DMS153 treated with DMSO at 0.1 percent for 48 hours (cell line): ENCODE data around the gene CDCA4.

ENCODE experiments used
- DNase-seq: peaks from one replicate; lab custom pipeline; 2025; ENCODE audit not compliant: unreplicated experiment; lab: John Stamatoyannopoulos, UW

The CDCA4 gene

DNA sequence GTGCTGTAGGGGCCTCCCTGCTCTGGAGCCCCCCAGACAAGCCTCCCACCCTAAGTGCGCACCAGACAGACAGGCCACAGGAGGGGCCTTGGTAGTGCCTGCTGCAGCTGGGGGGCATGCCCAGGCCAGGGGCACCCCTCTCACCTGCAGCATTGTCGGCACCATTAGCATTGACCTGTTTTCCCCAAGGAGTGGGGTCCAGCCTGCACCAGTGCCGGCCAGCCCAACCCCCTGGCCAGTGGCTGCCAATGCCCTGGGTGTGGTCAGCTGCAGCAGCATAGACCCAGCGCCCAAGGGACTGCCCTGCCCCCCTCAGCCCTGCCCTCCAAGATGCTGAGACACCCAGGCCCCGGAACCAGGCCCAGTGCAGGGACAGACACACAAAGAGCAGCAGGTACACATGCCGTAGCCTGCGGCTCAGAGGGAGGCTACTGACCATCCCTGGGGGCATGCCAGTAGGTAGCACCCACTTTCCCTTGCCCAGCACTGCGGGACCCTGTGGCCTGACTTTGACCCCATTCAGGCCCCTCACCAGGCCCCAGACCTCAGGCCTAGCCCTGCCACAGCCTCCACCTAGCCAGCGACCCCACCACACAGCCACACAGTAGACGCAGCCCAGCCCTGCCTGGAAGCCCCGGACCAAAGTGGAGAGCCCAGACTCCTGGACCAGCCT is 43.7 kb downstream of the CDCA4 start:
- DNase-seq = no peak

- DNase-seq = peak; percentile 32
These were observed 44.5 kb downstream of the CDCA4 start for GRCh38 chr14:104976198-104977007.

DNA sequence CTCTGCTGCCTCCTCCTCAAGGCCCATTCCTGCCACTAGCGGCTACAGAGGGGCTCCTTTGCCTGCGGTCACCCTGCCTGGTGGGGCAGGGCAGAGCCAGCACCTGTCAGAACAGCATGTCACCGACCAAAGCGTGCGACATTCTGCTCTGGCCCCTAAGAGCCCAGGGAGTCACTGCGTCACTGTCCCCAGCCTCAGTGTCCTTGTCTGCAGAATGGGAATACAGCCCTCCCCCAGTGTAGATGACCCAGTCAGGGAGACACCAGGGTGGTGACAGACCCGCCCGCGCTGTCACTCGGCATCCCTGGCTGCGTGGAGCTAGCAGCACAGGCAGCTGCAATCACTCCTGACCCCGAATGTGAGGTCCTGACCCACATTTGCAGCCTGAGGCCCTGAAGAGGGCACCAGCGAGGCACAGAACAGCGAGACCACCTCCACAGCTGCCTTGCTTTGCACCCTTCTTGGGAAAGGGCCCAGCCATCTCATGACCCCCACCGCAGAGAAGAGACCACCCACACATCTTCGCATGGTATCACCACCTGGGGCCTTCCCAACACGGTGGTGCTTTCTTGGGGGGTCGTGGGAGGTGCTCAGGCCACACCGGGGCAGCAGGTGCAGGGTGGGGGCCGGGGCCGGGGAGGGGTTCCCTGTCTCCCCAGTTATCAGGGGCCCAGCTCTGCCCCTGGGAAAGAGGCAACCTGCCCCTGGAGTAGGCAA is 45.2 kb downstream of the CDCA4 start:
- no peak for DNase-seq

DNA sequence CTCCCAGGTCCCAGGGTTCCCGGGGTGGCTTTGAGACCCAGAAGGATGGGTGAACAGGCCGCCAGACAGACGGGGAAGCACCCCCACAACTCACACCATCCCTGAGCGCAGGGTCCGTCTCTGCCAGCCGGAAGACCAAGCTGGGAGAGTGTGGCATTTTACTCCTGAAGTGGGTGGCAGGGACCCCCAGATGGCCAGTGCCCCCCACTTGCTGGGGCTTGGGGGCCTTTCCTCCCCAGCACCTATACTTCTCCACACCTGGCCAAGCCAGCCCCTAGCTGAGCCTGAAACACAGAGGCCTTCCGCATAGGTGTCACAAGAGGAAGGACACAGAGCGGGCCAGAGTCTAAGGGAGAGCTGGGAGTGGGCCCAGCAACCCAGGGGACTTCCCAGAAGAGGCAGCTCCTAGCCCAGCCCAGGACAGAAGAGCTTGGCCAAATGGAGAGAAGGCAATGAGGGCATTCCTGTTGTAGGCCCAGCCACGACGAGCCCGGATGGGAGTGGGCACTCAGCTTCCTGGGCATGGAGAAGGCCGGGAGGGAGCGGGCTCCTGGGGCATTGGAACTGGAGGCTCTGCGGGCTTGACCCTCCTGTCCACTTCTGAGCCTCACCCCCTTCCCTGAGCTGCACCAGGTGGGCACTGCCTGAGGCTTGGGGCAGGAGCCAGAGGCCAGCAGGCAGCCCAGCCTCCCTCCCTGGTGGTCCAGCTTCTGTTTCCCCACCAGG is 46.1 kb downstream of the CDCA4 start:
- DNase-seq = no peak

GRCh38 chr14:104974146-104974541 is 46.7 kb downstream of the CDCA4 start:
- DNase-seq = no peak

DNA sequence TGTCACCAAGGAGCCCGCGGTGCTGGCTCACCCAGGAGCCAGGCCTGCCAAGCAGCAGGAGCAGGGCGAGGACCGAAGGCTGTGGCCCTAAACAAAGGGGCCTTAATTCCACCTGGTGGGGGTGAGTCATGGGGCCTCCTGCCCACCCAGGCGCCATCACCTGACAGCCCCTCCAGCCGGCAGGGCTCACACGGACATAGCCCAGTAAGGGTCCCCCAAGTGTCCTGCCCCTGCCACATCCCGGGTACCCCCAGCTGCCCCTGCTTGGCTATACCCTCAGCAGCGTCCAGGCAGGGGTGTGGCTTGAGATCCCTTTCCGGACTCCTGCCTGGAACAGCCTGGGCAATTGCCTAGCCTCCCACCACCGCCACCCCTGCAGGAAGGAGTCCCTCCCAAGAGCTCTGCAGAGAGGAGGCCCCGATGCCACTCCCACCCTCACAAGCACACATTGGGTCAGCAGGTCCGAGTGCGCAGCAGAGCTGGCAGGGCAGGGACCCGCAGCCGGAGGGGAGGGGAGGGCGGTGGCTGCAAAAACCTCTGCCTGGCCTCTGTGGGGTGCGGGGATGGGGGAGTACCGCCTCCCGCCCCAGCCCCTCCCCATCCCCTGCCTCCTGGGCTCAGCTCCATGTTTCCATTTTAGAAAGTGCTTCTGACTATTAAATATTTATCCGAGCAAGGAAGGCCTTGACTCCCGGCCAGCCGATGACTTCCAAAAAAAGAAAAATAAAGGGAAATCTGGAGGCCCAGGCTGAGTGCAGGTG is 47.3 kb downstream of the CDCA4 start:
- no peak for DNase-seq

DNA sequence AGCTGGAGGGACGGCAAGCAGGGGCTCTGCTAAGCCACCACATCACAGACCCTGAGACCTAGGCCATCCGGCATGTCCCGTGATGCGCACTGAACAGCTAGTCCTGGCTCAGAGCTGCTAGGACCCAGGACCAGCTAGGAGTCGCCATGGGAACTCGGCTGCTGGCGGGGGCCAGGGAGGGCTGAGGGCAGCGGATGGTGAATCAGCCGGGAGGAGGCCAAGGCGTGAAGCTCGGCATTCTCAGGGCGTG is 47.8 kb downstream of the CDCA4 start:
- DNase-seq = no peak

DNA sequence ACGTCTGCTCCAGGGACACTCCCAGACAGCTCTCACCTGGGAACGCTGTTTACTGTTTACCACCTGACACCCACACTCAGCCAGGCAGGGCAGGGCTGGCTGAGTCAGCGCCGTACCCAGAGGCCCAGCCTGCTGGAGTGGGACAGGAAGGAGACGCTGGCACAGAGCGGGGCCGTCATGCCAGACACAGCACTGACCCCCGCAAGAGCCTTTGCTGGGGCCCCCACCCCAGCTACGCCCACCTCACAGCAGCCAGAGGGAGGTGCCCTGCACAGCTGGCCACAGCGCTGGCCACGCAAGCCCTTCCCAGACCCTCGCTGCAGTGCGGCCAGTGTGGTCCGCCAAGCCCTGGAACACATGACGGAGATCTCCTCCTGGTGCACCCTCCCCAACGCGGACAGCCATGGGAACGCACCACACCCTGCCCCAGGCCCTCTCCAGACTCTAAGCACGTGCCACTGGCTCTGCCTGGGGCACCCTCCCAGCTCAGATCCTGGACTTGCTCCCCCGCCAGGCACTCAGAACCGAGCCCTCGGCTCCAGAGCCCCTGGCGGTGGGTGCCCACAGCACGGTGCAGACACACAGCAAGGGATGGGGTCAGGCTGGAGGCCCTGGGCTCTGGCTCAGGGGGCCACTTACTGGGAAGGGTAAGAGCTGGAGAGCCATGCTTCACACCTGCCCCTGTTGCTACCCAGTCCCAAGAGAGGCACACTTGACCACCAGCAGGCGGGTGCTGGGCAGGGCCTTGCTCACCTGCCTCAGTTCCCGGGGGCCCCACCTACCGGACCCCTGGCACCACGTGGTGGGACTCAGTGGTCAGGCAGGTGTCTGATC is 48.4 kb downstream of the CDCA4 start:
- DNase-seq = peak; percentile 7

DNA sequence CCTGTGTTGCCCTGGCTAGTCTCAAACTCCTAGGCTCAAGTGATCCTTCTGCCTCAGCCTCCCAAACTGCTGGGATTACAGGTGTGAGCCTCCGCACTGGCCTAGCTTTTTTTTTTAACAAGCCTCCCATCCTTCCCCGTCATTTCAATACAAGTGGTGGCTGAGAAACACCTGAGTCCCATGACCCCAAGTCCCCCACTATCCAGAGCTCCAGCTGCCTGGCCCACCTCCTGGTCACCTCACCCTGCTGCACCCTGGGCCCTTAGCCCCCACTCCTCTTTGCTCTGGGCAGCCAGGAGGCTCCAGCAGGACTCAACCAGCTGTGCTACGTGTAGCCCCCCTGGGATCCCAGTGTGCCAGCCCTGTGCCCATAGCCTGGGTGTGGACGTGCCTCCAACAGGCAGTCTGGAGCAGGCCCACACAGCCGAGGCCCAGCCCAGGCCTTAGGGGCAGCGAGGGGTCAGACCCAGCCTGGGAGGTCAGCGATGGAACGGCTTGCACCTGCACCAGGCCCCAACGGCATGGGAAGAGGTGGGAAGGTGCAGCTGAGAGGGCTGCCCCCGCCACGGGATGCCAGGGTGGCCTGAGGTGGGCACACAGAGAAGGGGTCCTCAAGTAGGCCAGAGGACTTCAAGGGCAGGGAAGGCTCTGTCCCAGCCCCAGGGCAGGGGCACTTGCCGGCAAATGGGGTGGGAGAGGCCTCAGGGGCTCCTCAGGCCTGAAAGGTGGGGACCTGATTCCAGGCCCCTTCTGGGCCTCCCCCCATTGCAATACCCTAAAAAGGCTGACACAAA is 49.2 kb downstream of the CDCA4 start:
- no peak for DNase-seq

DNA sequence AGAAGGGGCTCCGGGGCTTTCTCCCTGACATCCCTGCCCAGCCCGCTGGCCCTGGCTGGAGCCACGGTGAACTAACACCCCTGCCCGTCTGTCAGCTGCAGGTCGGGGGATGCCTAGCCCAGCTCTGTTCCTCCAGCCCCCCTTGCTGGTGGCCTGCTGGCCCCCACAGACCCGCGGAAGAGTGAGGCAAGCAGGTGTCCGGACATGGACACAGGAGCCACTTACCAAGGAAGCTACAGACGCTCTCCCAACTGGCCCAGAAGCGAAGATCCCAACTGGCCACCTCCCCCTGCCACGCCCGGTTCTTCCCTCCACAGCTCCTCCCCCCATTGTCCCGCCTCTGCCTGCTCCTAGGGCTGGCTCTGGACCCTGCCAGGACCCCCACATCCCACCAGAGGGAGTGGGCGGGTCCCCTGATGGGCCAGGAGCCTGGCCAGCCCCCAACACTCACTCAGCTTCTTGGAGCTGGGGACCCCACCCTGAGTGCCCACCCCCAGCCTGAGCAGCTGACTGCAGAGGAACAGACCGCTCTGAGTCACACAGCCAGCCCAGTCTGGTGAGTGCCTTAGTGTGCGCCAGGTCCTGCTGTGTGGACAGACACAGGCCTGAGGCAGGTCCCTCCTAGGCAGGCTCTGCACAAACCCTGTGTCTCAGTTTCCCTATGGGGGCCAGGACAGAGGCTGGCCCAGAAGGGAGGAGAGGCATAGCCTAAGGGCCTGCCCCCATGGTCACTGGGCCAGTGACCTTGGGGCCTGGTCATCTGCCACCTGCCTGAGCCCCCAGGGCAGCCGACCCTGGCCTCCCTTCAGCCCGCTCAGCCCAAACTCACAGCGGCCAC is 50.4 kb downstream of the CDCA4 start:
- DNase-seq = no peak

DNA sequence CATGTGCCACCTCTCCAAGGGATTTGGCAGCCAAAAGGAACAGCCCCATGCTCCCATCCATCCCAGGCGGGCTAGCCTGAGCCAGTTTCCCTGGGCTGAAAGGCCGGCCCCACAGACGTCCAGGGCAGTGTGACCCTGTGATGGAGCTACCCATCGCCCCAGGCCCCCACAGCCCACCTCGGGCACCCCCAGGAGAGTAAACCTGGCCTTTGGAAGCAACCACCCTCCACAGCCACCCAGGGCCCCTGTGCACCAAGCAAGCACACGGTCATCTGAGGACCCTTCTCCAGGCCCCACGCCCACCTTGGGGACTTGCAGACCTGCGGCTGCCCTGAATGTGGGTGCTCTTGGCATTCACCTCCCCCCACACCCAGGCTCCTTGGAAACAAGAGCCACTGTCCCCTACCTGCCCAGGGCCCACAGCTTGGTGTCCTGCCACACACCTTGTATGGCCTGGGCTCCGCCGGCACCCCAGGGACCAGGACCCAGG is 51.1 kb downstream of the CDCA4 start:
- no peak for DNase-seq

GRCh38 chr14:104968541-104969401 is 52.1 kb downstream of the CDCA4 start:
- peak; percentile 1 for DNase-seq

DNA sequence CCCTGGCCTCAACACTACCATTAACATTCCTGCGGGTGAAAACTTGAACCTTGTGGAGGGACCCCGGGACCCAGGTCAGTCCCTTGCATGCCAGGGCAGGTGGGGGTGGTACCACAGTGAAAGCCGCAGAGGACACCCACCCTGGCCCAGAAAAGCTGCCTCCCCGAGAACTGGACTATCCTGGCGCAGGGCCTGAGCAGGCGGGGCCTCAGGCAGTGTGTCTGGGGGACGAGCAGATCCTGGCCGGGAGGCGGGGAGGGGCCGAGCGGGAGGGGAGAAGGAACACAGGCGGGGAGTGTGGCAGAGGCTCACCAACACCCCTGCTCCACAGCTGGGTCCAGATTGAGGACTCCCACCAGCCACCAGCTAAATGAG is 52.7 kb downstream of the CDCA4 start:
- DNase-seq = no peak

DNA sequence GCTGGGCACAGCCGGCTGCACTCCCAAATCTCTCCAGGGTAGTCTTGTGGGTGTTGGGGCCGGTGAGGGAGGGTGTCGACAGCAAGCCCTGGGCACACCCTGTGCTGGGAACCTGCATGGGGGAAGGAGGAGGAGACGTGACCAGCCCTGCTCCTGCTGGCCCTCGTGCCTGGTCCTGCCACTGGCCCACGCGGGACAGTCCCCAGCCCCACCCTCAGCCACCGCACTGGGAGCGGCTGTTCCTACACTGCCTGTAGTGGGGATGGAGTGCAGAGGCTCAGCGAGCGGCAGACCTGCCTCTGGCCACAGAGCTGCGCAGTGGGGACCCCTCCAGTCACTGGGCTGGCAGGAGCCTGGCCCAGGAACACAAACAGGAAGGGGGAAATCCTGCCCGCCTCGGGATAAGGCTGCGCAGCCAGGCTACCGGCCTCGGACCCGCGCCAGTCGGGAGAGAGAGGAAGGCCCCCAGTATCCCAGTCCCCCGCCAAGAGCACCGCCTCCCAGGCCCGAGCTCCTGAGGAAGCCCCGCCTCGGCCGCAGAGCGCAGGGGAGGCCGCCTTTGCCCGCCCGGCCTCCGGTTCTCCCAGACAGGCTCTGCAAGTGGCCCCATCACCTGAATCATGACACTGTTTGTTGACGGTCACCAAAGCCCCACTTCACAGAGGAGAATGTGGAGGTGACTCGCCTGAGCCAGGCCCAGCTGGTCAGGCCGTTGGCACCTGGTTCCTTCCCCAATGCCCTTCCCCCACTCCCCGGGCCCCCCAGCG is 53.3 kb downstream of the CDCA4 start:
- no peak for DNase-seq

DNA sequence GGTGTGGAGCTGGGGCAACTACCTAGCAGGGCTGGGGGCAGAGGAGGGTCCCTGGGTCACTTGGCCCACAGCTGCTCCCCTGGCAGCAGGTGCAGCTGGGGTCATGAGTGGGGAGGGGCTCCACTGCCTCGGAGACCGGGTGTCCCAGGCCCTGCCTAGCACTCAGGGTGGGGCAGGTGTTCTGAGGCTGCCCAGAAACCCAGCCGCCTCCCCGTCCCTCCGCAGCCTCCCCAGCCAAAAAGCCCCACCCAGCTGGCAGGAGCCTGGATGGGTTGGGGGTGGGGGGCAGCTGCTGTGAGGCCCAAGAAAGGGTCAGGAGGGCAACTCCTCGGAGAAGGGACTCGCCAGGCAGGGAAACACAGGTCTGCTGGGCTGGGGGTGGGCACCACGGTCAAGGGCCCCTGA is 53.9 kb downstream of the CDCA4 start:
- no peak for DNase-seq

- DNase-seq = no peak
These were observed 54.5 kb downstream of the CDCA4 start for GRCh38 chr14:104966261-104966865.
